H1 (cell line): ENCODE data around the gene UBE2D2. TPM values are rescaled to one million over a fixed set of nuclear protein-coding genes. Genes with fewer than 3 reads are reported as not detected.

Experiments
- BCL11A ChIP-seq, 2 experiments: IDR thresholded peaks; one replicate each; pipeline ENCODE4 v1.6.1; 2011; ENCODE audit warnings: low read depth in 2 of 2, low read length in 2 of 2, mild to moderate bottlenecking in 2 of 2
- CHD7 ChIP-seq: fragments of 300-600 bp; sonication (generic); IDR thresholded peaks from 2 replicates; pipeline ENCODE4 v1.7.1; 2012; ENCODE audit warnings: low read length, moderate library complexity, mild to moderate bottlenecking, inconsistent platforms; ENCODE audit not compliant: insufficient replicate concordance
- CREB1 ChIP-seq: IDR thresholded peaks from 2 replicates; pipeline ENCODE4 v1.6.1; 2012; ENCODE audit warnings: inconsistent platforms
- EGR1 ChIP-seq: IDR thresholded peaks from 2 replicates; pipeline ENCODE4 v1.6.1; 2011; ENCODE audit warnings: low read depth, low read length, borderline replicate concordance
- GTF2F1 ChIP-seq: IDR thresholded peaks from 2 replicates; pipeline ENCODE4 v1.6.1; 2012; ENCODE audit warnings: low read depth, low read length, improper control_type of control experiment, borderline replicate concordance
- JUN ChIP-seq: IDR thresholded peaks from 2 replicates; pipeline ENCODE4 v1.6.1; 2011; ENCODE audit warnings: low read depth, mild to moderate bottlenecking, improper control_type of control experiment, low read length
- MAX ChIP-seq: IDR thresholded peaks from 2 replicates; pipeline ENCODE4 v1.6.1; 2012; ENCODE audit warnings: inconsistent platforms
- NRF1 ChIP-seq: IDR thresholded peaks from 2 replicates; pipeline ENCODE4 v1.6.1; 2011; ENCODE audit warnings: mild to moderate bottlenecking, low read depth, low read length, improper control_type of control experiment
- RFX5 ChIP-seq: IDR thresholded peaks from 2 replicates; pipeline ENCODE4 v1.6.1; 2011; ENCODE audit warnings: low read depth, low read length, improper control_type of control experiment, borderline replicate concordance
- SIX5 ChIP-seq: IDR thresholded peaks from 2 replicates; pipeline ENCODE4 v1.6.1; 2011; ENCODE audit warnings: mild to moderate bottlenecking, low read depth, low read length
- SUZ12 ChIP-seq: fragments of 200-600 bp; sonication (generic); IDR thresholded peaks from 2 replicates; pipeline ENCODE4 v1.6.1; 2012; ENCODE audit warnings: mild to moderate bottlenecking, inconsistent platforms, low read length, moderate library complexity, mixed read lengths
- polyA plus RNA-seq, 7 experiments: library from polyadenylated mRNA; depleted of rRNA in 3 of 7; stranded (reverse) in 5 of 7; unstranded in 2 of 7; fragments of >200 nt in 5 of 7; fragments of 200-250 nt in 2 of 7; gene quantifications; 1 replicate in 5 of 7; 2 replicates in 1 of 7; 4 replicates in 1 of 7; pipeline versions ENCODE4 v1.2.1 to v1.2.3, GENCODE V29; 2011 to 2013; ENCODE audit warnings: missing spikeins in 2 of 7, mixed read lengths in 2 of 7
- total RNA-seq: library from RNA; stranded (reverse); fragmentation: NEBNext Ultra II Directional; extraction: Animal tissue kit (Norgen Biotek cat#: 25700); gene quantifications from 2 replicates; pipeline ENCODE4 v1.2.1, GENCODE V29; 2021
- TF ChIP-seq, protein P1 (sequence below): IDR thresholded peaks from 2 replicates; pipeline ENCODE4 v1.6.1; 2011; ENCODE audit warnings: low read depth, mild to moderate bottlenecking, low read length; ENCODE audit not compliant: insufficient read depth

Gene UBE2D2
- total and polyA plus RNA-seq, 2 of the 8 experiments (the other 6 are each of a cell fraction or from before 2014, with no cell fraction given), result 66.9 to 203 TPM

DNA sequence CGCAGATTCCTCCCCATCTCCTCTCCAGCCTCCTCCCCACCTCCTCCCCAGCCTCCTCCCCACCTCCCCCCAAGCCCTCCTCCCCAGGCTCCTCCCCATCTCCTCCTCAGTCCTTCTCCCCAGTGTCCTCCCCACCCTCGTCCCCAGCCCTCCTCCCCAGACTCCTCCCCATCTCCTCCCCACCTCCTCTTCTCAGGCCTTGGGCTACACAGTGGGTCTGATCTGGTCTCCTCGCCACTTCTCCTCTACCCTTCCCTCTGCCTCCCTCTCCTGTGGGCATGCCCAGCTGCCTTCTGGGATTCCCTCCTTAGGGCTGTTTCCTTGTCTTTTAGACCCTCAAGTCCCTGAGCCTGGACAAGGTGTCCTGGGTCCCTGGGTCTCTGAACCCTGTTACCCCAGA, 115.3 kb downstream of the UBE2D2 start (continued):
- no peak for TF ChIP-seq CHD7
- TF ChIP-seq, protein P1, sequence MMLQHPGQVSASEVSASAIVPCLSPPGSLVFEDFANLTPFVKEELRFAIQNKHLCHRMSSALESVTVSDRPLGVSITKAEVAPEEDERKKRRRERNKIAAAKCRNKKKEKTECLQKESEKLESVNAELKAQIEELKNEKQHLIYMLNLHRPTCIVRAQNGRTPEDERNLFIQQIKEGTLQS, result no peak
- no peak for TF ChIP-seq CREB1
- no peak for TF ChIP-seq JUN
- TF ChIP-seq EGR1, result no peak
- no peak for TF ChIP-seq GTF2F1
- TF ChIP-seq SUZ12, result no peak
- no peak for TF ChIP-seq SIX5
- TF ChIP-seq RFX5, result no peak
- TF ChIP-seq BCL11A (IDR thresholded peaks at IDR 0.05; ENCODE audit: low read depth in 2 of 2, low read length in 2 of 2), result no peak
- no peak for TF ChIP-seq MAX
- TF ChIP-seq NRF1, result no peak
